ENCODE results near the gene ASTN2. TPM values are rescaled to one million over a fixed set of nuclear protein-coding genes. Genes with fewer than 3 reads are reported as not detected.
"Not testable (repeated sequence)": the region's sequence is repeated elsewhere in the genome, so short reads cannot be mapped to it uniquely, and the experiment has no call there.

The ASTN2 gene
- polyA plus RNA-seq, 3 donors from 2014 or later = 1.7 to 4.5 (median 2.2) TPM

- H3K4me3 Mint-ChIP-seq = no peak overlapping the region
- H3K27ac Mint-ChIP-seq = no peak overlapping the region
- no peaks in the 10 kb centered on the region for H3K4me1 Mint-ChIP-seq
- DNase-seq = no peak
- peaks cover 0 to 4% (median 0%) of the 10 kb centered on the region in 3 donors for H3K36me3 Mint-ChIP-seq
- peaks cover 0 to 4% (median 0%) of the 10 kb centered on the region in 6 donors for H3K9me3 Mint-ChIP-seq
- H3K27me3 Mint-ChIP-seq (ENCODE audit: low read depth in 3 of 3) = peaks cover 1 to 2% (median 2%) of the 10 kb centered on the region in 3 donors
Measured at GRCh38 chr9:116868201-116868600, 546.7 kb downstream of the ASTN2 start.

DNA sequence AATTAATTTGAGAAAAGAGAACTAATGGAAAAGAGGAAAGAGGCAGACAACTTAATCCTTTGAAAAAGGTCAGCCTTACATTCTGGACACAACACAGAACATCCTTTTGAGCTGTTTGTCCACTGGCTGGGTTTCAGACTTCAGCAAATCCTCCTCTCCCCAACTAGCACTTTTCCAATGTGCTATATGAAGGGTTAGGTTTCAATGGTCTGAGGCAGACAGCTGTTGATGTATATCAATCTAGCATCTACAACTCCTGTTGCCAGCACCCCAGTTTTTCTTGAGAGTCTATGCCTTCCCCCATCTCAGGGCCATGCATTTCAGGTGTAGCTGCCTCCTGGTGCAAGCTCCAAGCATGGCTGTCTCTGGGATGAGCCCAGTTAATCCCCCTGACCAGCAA lies 553.5 kb downstream of the ASTN2 start:
- H3K27ac Mint-ChIP-seq = no peak overlapping the region
- no peak for DNase-seq
- H3K4me1 Mint-ChIP-seq = no peaks in the 10 kb centered on the region
- no peaks in the 10 kb centered on the region for H3K36me3 Mint-ChIP-seq
- H3K9me3 Mint-ChIP-seq = peaks cover 0 to 2% (median 0%) of the 10 kb centered on the region in 6 donors
- H3K4me3 Mint-ChIP-seq = no peak overlapping the region
- H3K27me3 Mint-ChIP-seq (ENCODE audit: low read depth in 3 of 3) = peaks cover 2% of the 10 kb centered on the region in 3 donors

DNA sequence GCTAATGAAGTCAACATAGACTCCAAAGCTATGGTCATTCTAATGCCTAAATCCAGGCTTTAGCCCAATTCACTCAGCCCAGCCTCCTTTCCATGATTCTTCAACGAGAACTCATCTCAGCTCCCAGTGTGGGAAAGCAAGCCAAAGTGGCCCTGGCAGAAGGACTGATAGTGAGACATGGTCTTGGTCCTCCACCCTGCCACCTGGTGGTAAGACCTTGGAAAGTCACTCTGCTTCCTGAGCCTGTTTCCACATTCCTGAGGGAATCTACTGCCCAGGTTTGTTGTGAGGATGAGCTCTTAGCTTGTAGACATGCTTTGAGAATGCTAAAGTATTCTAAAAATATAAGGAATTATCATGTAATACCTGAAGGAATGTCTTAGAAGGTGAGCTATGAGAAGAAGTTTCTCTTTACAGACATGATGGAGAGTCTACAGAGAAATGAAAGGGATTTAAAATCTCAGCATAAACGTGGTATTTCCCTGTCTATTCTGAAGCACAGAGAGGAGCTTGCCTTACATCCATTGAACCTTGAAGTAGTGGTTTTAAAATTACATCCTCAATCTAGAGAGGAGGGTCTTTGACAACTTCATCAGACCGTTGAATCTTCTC lies 554.2 kb downstream of the ASTN2 start:
- Mint-ChIP-seq H3K9me3 (peaks cover 0 to 2% (median 0%) of the 10 kb centered on the region in 6 donors), H3K36me3 (no peaks in the 10 kb centered on the region), H3K27ac (no peak overlapping the region), H3K27me3 (ENCODE audit: low read depth in 3 of 3) (peaks cover 0 to 2% (median 2%) of the 10 kb centered on the region in 3 donors), H3K4me3 (no peak overlapping the region), H3K4me1 (no peaks in the 10 kb centered on the region)
- no peak for DNase-seq

DNA sequence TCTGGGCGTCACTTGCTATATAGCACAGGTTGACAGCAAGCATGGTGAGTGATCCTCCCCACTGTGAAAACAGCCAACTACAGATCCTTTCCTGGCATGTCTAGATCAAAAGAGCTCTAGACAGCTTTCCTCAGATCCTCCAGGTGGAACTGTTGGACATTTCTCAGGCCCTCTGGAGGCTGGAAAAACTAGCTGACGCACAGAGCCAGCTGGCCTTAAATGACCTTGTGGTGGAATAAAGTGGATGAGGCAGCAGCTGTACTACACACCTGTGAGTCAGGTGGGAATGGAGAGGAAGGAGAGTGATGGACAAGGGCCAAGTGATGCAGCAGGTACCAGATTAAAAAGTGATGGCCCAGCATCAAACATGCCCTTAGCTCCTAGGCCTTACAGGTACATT lies 555.1 kb downstream of the ASTN2 start:
- H3K36me3 Mint-ChIP-seq = no peaks in the 10 kb centered on the region
- DNase-seq = no peak
- no peak overlapping the region for H3K27ac Mint-ChIP-seq
- no peak overlapping the region for H3K4me3 Mint-ChIP-seq
- peaks cover 0 to 1% (median 0%) of the 10 kb centered on the region in 6 donors for H3K9me3 Mint-ChIP-seq
- H3K27me3 Mint-ChIP-seq (ENCODE audit: low read depth in 3 of 3) = peaks cover 0 to 2% (median 2%) of the 10 kb centered on the region in 3 donors
- H3K4me1 Mint-ChIP-seq = no peaks in the 10 kb centered on the region

- Mint-ChIP-seq H3K27ac (no peak overlapping the region), H3K4me1 (no peaks in the 10 kb centered on the region), H3K27me3 (ENCODE audit: low read depth in 3 of 3) (peaks cover 2 to 6% (median 5%) of the 10 kb centered on the region in 3 donors), H3K36me3 (no peaks in the 10 kb centered on the region), H3K9me3 (no peaks in the 10 kb centered on the region), H3K4me3 (no peak overlapping the region)
- DNase-seq = no peak
Measured at GRCh38 chr9:116857321-116857720, 557.5 kb downstream of the ASTN2 start.

GRCh38 chr9:116855881-116856662 lies 558.8 kb downstream of the ASTN2 start:
- H3K36me3 Mint-ChIP-seq = no peaks in the 10 kb centered on the region
- H3K4me1 Mint-ChIP-seq = no peaks in the 10 kb centered on the region
- no peak overlapping the region for H3K27ac Mint-ChIP-seq
- no peak overlapping the region for H3K4me3 Mint-ChIP-seq
- H3K27me3 Mint-ChIP-seq (ENCODE audit: low read depth in 3 of 3) = peaks cover 2 to 5% (median 3%) of the 10 kb centered on the region in 3 donors
- DNase-seq = no peak
- no peaks in the 10 kb centered on the region for H3K9me3 Mint-ChIP-seq

- H3K27me3 Mint-ChIP-seq (ENCODE audit: low read depth in 3 of 3) = peaks cover 3 to 5% (median 3%) of the 10 kb centered on the region in 3 donors
- no peaks in the 10 kb centered on the region for H3K36me3 Mint-ChIP-seq
- no peak overlapping the region for H3K4me3 Mint-ChIP-seq
- no peak overlapping the region for H3K27ac Mint-ChIP-seq
- H3K9me3 Mint-ChIP-seq = peaks cover 0 to 2% (median 0%) of the 10 kb centered on the region in 6 donors
- no peak for DNase-seq
- no peaks in the 10 kb centered on the region for H3K4me1 Mint-ChIP-seq
Measured at GRCh38 chr9:116849721-116850120, 565.1 kb downstream of the ASTN2 start.

GRCh38 chr9:116844621-116845020 lies 570.2 kb downstream of the ASTN2 start:
- no peaks in the 10 kb centered on the region for H3K4me1 Mint-ChIP-seq
- H3K27me3 Mint-ChIP-seq (ENCODE audit: low read depth in 3 of 3) = peaks cover 0 to 6% (median 4%) of the 10 kb centered on the region in 3 donors
- H3K36me3 Mint-ChIP-seq = no peaks in the 10 kb centered on the region
- no peak overlapping the region for H3K4me3 Mint-ChIP-seq
- H3K27ac Mint-ChIP-seq = no peak overlapping the region
- no peak for DNase-seq
- H3K9me3 Mint-ChIP-seq = peaks cover 0 to 4% (median 0%) of the 10 kb centered on the region in 6 donors

DNA sequence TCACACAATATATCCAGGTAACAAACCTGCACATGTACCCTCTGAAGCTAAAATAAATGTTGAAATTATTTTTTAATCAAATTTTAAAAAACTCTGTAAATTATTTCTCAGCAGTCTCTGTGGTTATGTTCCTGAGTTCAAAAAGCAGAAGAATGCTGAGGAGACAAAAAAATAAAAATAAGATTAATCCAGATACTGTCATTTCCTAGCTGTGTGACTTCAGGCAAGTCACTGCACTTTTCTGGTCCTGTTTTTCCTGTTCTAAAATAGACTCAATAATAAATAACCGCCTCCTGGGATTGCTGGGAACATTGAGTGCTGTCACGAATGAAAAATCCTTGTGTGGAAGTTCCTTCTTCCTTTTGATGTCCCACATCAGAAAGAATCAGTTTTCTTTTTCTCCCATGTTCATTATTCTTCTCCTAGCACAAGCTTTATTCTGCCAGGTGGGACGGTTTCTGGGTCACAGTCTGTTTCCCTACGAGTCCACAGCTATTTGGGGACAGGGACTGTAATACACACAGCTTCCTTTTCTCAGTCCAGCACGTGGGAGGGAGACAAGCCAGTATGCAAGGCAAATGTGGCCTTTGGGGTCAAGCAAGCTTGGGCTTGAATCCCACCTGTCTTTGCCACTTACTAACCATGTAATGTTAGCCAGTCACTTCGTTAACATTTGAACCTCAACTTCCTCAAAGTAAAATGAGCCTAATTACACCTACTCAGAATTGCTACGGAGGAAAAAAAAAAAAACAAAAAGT lies 570.8 kb downstream of the ASTN2 start:
- Mint-ChIP-seq H3K27me3 (ENCODE audit: low read depth in 3 of 3) (peaks cover 0 to 6% (median 4%) of the 10 kb centered on the region in 3 donors), H3K27ac (no peak overlapping the region), H3K36me3 (no peaks in the 10 kb centered on the region), H3K4me3 (no peak overlapping the region), H3K4me1 (no peaks in the 10 kb centered on the region), H3K9me3 (peaks cover 0 to 4% (median 0%) of the 10 kb centered on the region in 6 donors)
- no peak for DNase-seq

DNA sequence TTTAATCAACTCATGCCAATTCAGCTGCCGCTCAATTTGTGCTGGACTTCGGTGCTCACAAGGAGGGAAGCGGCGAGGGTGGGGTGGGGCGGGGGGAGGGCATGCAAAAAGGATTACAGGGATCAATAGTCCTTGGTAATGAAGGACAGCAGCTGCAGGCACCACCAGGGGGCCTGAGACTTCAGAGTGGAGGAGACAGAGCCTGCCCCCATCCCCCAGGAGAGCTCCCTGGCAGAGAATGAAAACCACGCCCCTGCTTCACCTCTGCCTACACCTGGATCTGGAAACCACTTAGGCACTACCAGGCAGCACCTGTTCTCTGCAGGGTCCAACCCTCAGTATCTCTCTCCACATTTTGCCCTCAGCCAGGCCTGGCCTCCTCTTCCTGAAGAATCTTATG lies 572.2 kb downstream of the ASTN2 start:
- Mint-ChIP-seq H3K4me1 (no peaks in the 10 kb centered on the region), H3K4me3 (no peak overlapping the region), H3K27me3 (ENCODE audit: low read depth in 3 of 3) (peaks cover 0 to 5% (median 4%) of the 10 kb centered on the region in 3 donors), H3K27ac (no peak overlapping the region), H3K9me3 (peaks cover 0 to 4% (median 0%) of the 10 kb centered on the region in 6 donors), H3K36me3 (no peaks in the 10 kb centered on the region)
- DNase-seq = no peak

- not testable (repeated sequence) for H3K4me3 Mint-ChIP-seq; H3K4me1 Mint-ChIP-seq; H3K27me3 Mint-ChIP-seq (ENCODE audit: low read depth in 3 of 3); H3K36me3 Mint-ChIP-seq; DNase-seq; H3K9me3 Mint-ChIP-seq; H3K27ac Mint-ChIP-seq
Measured at GRCh38 chr9:116838468-116838867, 576.4 kb downstream of the ASTN2 start.

DNA sequence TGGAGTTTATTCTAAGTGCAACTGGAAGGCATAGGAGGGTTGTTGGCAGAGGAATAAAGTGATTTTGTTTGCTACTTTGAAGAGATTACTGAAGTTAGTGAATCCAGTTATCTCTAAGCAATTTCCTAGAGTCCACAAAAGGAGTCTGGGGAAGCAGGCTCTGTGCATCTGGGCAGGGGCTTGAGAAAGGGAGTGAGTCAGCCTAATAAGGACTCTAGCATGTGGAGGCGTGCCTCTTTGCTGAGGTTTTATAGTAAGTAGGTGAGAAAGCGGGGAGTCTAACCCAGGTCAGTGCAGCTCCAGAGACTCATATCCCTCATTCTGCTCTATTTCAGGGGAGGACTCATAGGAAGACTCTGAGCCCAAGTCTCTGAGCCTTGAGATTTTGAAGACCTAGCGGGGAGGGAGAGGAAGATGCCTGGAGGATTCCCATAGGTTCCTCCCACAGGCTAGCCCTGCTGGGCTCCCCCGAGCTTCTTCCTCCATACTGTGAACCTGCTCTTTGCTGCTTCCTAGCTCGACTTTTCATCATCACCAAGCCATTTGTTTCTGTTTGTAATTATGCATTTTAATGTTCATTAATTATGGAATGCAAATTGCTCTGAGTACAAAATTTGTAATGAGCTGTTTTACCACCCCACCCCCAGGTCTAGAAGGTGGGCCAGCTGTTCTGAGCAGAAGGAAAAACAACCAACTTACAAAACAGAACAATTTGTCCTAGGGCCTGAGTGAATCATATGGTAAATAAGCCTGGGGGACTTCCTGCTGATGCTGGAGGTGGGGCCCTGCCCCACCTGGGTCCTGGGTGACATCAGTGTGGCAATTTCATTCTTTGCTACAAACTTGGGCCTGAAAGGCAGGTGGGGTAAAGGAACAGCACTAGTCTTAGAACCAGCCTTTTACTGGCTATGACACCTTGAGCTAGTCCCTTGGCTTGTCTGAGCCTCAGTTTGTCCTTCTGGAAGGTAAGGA lies 577.6 kb downstream of the ASTN2 start:
- no peak for DNase-seq
- H3K4me1 Mint-ChIP-seq = no peaks in the 10 kb centered on the region
- no peaks in the 10 kb centered on the region for H3K36me3 Mint-ChIP-seq
- peaks cover 3 to 4% (median 4%) of the 10 kb centered on the region in 3 donors for H3K27me3 Mint-ChIP-seq (ENCODE audit: low read depth in 3 of 3)
- no peak overlapping the region for H3K27ac Mint-ChIP-seq
- peaks cover 0 to 8% (median under 1%) of the 10 kb centered on the region in 6 donors for H3K9me3 Mint-ChIP-seq
- H3K4me3 Mint-ChIP-seq = no peak overlapping the region

- H3K36me3 Mint-ChIP-seq = not testable (repeated sequence)
Measured at GRCh38 chr9:116830321-116830720, 584.5 kb downstream of the ASTN2 start.

More at GRCh38 chr9:116830321-116830720, 584.5 kb downstream of the ASTN2 start:
- not testable (repeated sequence) for DNase-seq; H3K27ac Mint-ChIP-seq; H3K4me1 Mint-ChIP-seq; H3K9me3 Mint-ChIP-seq; H3K27me3 Mint-ChIP-seq (ENCODE audit: low read depth in 3 of 3); H3K4me3 Mint-ChIP-seq

Data from immature natural killer cell (primary cell).